Measurements from ENCODE around the gene HMCN1.

Gene HMCN1

DNA sequence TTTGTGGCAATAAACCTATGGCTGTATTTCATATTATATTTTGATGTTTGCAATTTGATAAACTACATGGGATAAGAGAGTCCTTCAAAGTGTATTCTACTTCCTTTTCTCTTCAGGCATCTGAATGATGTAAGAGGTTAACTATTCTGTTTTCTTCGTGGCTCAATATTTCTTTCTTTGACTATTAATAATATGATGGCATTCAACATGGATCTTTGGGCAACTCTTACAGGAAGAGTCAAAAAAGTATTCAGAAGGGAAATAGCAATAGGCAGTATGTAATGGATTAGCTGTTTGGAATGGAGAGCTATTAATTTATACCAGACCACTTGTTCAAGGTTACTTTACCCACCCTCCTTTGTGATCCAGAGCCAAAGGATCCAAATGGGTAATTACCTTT, 74.4 kb downstream of the HMCN1 start:
- DNase-seq, result no peak

GRCh38 chr1:185811073-185811709, 77.0 kb downstream of the HMCN1 start:
- DNase-seq, result no peak

GRCh38 chr1:185812934-185813333, 78.7 kb downstream of the HMCN1 start:
- no peak for DNase-seq

DNA sequence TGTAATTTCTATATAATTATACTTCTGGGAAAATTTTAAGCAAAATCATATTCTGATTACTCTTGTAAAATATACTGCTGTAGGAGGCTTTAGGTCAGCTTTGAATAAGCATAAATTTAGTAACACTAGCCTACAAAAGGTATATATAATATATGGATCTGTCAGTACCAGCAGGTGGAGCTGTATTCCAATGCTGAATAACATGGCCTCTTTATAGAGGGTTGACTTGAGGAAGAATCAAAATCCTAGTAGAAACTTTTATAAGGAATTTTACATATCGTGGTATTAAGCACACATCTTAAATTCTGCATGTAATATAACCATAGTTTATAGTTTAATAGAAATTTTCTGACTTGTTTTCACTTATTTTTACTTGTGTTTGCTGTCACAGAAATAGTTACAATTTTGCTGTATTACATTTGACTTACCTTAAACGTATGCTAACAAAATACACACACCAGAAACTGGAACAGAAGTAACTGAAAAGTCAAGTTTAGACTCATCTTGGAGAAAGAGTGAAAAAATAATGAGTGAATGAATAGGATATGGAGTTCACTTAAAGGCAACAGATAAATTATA, 79.3 kb downstream of the HMCN1 start:
- DNase-seq, result peak; percentile 70

DNA sequence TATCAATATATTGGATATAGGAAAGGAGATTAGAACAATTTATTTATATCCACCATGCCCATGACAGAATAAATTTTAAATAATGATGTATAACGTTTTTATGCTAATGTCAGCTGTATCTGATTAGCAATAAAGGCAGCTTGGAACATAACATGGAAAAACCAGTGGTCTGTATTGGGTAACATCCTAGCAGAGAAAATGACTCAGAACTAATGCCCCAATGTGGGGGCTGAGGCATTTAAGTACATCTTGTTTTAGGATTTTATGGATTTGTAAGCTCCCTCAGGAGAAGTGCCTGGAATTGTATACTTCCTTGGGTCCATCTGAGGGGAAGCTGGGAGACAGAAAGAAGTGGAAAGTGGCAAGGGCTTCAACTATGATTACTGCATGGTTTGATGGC, 82.3 kb downstream of the HMCN1 start:
- DNase-seq, result no peak

DNA sequence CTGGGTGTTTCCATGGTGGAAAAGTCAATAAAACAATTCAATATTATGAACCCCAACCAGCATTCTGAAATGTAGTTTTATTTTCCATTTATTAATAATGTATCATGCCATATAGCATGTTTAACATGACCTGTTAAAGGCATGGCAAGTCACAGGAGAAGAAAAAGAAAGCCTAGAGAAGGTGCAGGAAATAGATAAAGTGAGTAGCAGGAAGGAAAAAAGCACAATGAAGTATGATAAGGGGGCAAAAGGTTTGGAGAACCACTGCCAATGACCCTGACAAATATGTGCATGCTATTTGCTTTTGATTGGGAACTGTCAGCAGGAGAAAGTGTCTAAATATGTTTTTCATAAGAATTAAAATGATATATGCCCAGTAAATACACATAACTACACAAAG, 85.6 kb downstream of the HMCN1 start:
- no peak for DNase-seq

- DNase-seq, result no peak
Measured at GRCh38 chr1:185821612-185822385, 87.6 kb downstream of the HMCN1 start.

DNA sequence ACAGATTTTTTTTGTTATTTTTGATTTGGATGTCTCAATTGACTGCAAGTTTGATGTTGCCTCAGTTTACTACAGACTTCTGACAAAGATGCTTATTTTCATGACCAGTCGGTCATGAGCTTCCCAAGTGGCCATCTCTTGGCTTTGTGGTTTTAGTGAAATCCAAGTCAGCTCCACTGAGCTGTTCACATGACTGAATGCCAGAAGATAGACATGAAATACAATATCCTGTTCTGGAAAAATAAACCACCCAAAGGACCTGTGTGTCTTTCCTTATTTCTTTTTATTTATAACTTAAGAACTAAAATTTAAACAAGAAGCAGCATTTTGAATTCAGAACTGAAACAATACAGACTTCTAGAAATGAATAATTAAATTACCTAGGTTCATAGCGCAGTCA, 89.3 kb downstream of the HMCN1 start:
- DNase-seq, result no peak

DNA sequence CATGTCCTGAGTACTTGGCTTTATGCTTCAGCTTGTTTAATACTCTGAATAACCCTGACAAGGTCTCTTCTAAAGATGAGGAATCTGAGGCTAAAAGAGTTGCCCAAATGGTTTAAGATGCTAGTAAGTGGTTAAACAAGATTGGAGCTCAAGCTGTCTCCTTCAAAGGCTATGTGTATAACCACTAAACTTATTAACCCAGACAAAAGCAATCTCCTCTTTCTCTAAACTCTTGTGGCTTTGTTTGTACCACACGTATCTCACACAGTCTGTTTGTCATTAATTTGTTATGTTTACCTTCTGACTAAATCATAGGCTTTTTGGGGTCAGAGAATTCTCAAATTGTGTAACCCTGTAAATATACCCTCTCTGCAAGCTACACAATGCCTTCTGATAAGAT, 89.9 kb downstream of the HMCN1 start:
- no peak for DNase-seq

DNA sequence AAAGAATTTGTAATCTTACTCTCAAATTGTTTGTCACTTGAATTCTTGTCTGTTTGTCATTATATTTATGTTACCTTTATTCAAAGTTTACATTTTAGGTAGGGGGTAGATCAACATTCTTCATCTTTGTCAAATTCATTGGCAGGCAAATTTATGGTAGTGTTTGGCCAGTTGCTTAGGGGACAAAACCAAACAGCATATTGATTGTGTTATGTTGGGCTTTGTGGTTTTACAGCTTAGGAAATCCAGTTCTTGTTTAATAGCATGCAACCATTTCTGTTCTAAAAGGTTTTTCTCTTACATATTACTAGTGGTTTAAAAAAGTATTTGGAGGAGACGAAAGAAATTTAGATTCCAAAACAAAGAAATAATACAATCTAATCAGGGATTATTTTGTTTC, 91.4 kb downstream of the HMCN1 start:
- peak; percentile 9 for DNase-seq

- no peak for DNase-seq
Measured at GRCh38 chr1:185834371-185834905, 100.2 kb downstream of the HMCN1 start.

DNA sequence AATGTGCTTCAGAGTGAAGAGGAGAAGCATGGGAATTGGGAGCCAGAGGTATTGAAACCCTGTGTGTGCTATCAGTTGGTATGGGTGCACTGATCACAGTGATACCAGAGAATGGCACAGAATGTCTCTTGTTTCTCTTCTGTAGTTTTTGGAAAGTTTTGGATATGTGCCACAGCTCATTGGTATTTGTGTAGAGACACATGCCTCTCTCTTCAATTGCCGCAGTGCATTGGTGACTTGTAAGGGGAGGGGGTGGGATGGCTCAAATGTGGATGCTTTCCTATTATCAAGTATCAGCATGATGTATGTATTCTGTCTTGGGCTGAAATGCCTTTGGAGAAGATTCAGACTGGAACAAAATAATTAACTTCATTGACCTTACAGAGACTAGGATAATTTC, 101.0 kb downstream of the HMCN1 start:
- no peak for DNase-seq

DNA sequence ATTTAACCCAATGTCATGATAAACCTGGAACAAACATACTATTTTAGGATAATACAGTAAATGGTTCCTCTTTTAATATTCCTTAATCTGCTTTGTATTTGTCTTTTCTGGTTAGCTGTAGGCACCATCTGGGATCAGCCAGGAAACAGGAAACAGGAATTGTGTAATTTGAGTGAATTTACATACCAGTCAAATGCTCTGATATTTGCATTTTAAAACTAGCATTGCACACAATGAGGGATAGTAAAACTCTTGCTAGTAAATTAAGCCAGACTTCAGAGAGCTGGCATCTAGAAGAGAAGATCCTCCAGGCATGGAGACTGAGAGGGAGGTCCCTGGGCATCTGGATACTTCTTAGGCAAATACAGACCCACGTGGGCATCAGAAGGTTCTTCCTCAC, 103.5 kb downstream of the HMCN1 start:
- DNase-seq, result peak; percentile 99

- no peak for DNase-seq
Measured at GRCh38 chr1:185838111-185838510, 103.9 kb downstream of the HMCN1 start.

- DNase-seq, result no peak
Measured at GRCh38 chr1:185840880-185841279, 106.7 kb downstream of the HMCN1 start.

GRCh38 chr1:185843297-185843869, 109.2 kb downstream of the HMCN1 start:
- DNase-seq, result no peak

DNA sequence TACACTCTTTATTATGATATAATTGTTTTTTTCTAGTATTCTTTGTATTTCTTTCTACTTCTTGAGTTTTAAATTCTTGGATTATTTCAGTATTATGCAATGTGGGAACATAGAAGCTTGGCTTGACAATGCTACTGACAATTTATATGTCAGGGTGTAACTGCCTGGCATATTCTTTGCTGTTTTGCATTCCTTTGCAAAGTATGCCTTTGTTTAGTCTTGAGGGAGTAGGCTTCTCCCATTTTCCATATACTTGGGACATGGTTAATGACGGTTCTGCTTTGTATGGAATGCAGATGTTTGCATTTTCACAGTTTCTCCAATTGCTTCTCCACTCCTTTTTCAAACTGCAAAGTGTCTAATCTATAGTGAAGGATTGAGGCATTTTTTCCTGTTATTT, 109.8 kb downstream of the HMCN1 start:
- no peak for DNase-seq

DNA sequence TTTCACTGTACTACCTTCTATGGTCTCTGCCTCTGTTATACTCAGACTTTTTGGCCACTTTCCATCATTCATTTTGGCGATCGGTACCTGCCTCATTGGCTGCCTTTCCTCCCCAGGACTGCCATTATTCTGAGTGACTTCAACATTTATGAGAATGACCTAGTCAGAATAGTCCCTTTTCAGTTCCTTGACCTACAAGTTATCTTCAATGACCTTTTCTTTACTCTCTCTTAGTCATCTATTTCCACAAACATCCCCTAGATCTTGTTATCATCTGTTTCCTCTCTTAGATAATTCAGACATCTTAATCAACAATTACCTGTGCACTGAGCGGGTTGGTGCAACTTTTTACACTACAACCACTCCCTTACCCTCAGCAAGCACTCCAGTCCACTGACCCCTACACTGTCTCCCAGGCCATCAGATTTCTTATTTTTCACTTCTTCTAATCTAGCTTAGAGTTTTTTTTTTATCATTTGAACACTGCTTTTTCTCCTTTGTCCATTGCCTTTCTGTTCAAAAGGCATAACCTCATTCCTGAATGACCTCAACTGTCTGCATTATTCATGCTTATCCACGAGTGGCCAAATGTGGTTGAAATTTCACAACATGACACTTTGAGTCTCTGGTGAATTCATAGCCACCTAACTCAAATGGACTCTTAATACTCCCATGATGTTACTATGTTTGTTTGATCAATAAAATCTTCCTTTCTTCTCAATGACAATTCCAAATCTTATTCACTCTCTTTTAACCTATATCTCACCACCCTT, 112.7 kb downstream of the HMCN1 start:
- no peak for DNase-seq

DNA sequence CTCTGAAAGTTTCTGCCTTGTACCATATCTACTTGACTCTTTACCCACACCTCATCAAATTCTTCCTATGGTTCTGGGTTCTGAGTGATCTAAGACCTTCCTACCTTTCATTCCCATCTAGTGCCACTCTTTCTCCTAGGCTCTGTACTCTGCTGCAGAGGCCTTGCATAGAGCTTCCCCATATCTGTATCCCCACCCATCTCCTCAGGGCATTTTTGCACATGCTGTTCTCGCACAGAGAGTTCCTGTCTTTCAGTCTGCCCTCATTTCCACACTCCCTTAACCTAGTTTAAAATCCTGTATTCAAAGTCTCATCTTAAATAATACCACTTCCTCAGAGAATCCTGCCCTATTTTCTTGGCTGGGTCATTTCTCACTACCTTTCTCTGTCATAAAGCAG, 114.8 kb downstream of the HMCN1 start:
- no peak for DNase-seq

GRCh38 chr1:185850366-185850765, 116.2 kb downstream of the HMCN1 start:
- no peak for DNase-seq

- DNase-seq, result no peak
Measured at GRCh38 chr1:185853739-185854138, 119.5 kb downstream of the HMCN1 start.

DNA sequence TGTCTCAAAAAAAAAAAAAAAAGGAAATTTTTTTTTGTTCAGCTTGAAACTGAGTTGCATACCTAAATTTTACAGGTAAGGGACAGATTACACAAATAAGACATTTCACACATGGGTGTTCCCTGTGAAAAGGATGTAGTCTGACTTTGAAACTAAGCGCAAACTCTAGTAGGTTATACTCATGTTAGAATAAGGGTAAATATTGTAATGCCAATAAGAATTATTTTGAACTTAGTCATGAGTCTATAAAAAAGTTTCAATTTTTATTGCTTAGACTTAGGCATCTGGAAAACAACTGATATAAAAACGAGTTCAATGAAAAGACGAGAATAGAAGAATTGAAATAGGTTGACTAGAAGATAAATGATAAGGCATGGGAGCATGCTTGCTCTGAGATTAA, 122.3 kb downstream of the HMCN1 start:
- DNase-seq, result no peak

GRCh38 chr1:185857442-185857841, 123.3 kb downstream of the HMCN1 start:
- DNase-seq, result no peak

All from NCI-H1048 (cell line).